Skeletal muscle tissue (tissue), 4 donors: ENCODE results near the gene ENO3. TPM values are rescaled to one million over a fixed set of nuclear protein-coding genes. Genes with fewer than 3 reads are reported as not detected.

ENCODE experiments used
- H3K27ac ChIP-seq: one replicate; pipeline ENCODE4 v1.7.0; 2013; ENCODE audit warnings: mild to moderate bottlenecking, low read depth, low read length, inconsistent platforms
- H3K27me3 ChIP-seq, 3 donors: one replicate each; pipeline ENCODE4 v1.7.0; 2013; ENCODE audit warnings: low read length in 3 of 3; ENCODE audit not compliant: control insufficient read depth in 3 of 3, insufficient read depth in 3 of 3
- H3K36me3 ChIP-seq, 3 donors: one replicate each; pipeline ENCODE4 v1.7.0; 2013; ENCODE audit warnings: low read length in 3 of 3; ENCODE audit not compliant: control insufficient read depth in 3 of 3, insufficient read depth in 3 of 3
- H3K4me1 ChIP-seq, 3 donors: one replicate each; pipeline ENCODE4 v1.7.0; 2013; ENCODE audit warnings: low read length in 3 of 3, mild to moderate bottlenecking in 3 of 3; ENCODE audit not compliant: control insufficient read depth in 3 of 3, insufficient read depth in 3 of 3
- H3K4me3 ChIP-seq, 3 donors: one replicate each; pipeline ENCODE4 v1.7.0; 2013; ENCODE audit warnings: low read length in 3 of 3
- H3K9ac ChIP-seq, 3 donors: one replicate each; pipeline ENCODE4 v1.7.0; 2013; ENCODE audit warnings: low read length in 3 of 3, mild to moderate bottlenecking in 3 of 3, moderate library complexity in 2 of 3, low read depth in 1 of 3
- H3K9me3 ChIP-seq, 3 donors: one replicate each; pipeline ENCODE4 v1.7.0; 2013; ENCODE audit warnings: low read length in 3 of 3; ENCODE audit not compliant: control insufficient read depth in 3 of 3
- total RNA-seq: library from RNA; depleted of rRNA; stranded (reverse); fragments of >200 nt; gene quantifications from one replicate; pipeline ENCODE4 v1.2.3, GENCODE V29; 2014
- donor health status: Osteomylitis.

ENO3 gene
- total RNA-seq, 1 donor from 2014 or later = 2,880 TPM

GRCh38 chr17:4935650-4936049 is 15.3 kb upstream of the ENO3 start:
- peaks cover 19 to 34% (median 29%) of the 10 kb centered on the region in 3 donors for H3K36me3 ChIP-seq
- H3K27me3 ChIP-seq = no peaks in the 10 kb centered on the region
- peak overlapping the region in 1 of 3 donors; percentile 99 for H3K9ac ChIP-seq
- H3K4me3 ChIP-seq = no peak overlapping the region
- no peaks in the 10 kb centered on the region for H3K9me3 ChIP-seq
- H3K4me1 ChIP-seq = peaks cover 50 to 56% (median 54%) of the 10 kb centered on the region in 3 donors
- H3K27ac ChIP-seq = no peak overlapping the region

DNA sequence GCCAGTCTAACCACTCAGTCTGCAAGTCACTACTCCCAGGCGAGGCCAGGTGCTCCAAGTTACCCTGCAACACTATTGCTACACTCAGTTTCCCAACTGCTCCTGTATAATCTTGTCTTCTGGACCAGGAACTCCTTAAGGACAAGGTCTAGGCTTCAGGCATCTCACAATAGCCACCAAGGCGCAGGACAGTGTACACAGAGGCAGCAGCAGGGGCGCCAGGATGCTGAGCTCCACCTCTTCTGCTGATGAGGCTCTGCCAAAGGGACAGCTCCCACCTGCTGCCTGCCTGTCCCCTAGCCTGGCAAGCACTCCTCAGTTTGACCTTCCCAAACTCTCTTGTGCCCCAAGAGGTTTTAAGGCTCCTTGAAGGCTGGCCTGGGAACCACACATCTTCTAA is 14.5 kb upstream of the ENO3 start:
- H3K27ac ChIP-seq = peak overlapping the region; percentile 92
- peaks cover 19 to 32% (median 28%) of the 10 kb centered on the region in 3 donors for H3K36me3 ChIP-seq
- H3K9me3 ChIP-seq = no peaks in the 10 kb centered on the region
- H3K4me3 ChIP-seq = peak overlapping the region in 1 of 3 donors; percentile 41
- H3K9ac ChIP-seq = peak overlapping the region; percentile 3 to 99 (median 43)
- H3K4me1 ChIP-seq = peaks cover 58 to 64% (median 62%) of the 10 kb centered on the region in 3 donors
- H3K27me3 ChIP-seq = no peaks in the 10 kb centered on the region

GRCh38 chr17:4937553-4937952 is 13.4 kb upstream of the ENO3 start:
- Histone ChIP-seq H3K4me1 (peaks cover 62 to 71% (median 68%) of the 10 kb centered on the region in 3 donors), H3K27me3 (no peaks in the 10 kb centered on the region), H3K9ac (peak overlapping the region; percentile 43 to 99 (median 46)), H3K36me3 (peaks cover 27 to 40% (median 34%) of the 10 kb centered on the region in 3 donors), H3K9me3 (no peaks in the 10 kb centered on the region), H3K4me3 (no peak overlapping the region), H3K27ac (peak overlapping the region; percentile 92)

DNA sequence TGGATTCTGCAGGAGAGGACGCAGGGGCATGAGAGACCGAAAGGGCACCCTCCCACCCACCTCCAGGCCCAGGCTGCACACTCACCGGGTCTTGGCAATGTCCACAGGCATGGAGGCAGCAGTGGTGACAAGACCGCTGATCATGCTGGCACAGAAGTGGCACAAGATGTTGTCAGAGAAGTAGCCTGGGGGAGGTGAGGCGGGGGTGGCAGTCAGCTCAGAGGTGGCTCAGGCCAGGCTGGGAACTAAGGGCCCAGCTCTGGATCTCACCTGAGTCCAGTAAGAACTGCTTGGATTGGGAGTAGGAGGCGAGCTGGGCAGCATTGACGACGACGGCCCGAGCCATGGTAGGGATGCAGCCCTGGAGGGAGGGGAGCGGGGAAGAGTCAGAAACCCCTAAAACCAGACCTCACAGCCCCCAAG is 12.8 kb upstream of the ENO3 start:
- H3K9me3 ChIP-seq = no peaks in the 10 kb centered on the region
- peak overlapping the region; percentile 81 to 98 (median 91) for H3K4me3 ChIP-seq
- H3K4me1 ChIP-seq = peaks cover 62 to 76% (median 67%) of the 10 kb centered on the region in 3 donors
- peak overlapping the region; percentile 94 to 99 (median 98) for H3K9ac ChIP-seq
- H3K36me3 ChIP-seq = peaks cover 32 to 45% (median 39%) of the 10 kb centered on the region in 3 donors
- H3K27me3 ChIP-seq = no peaks in the 10 kb centered on the region
- H3K27ac ChIP-seq = peak overlapping the region; percentile 92

GRCh38 chr17:4938688-4939545 is 12.0 kb upstream of the ENO3 start:
- Histone ChIP-seq H3K4me1 (peaks cover 61 to 80% (median 69%) of the 10 kb centered on the region in 3 donors), H3K36me3 (peaks cover 40 to 53% (median 45%) of the 10 kb centered on the region in 3 donors)

DNA sequence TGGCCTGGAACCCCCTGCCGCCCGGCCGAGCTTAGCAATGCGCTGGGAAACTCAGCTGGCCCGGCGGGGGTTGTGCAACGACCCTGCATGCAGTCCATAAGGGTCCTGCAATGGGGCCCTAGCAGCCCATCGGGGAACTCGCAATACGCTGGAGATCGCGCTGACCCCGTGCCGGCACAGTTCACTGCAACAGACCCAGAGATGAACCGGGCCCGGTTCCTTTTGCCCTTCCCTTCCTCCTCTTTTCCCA is 11.4 kb upstream of the ENO3 start:
- peaks cover 45 to 58% (median 50%) of the 10 kb centered on the region in 3 donors for H3K36me3 ChIP-seq

More at GRCh38 chr17:4938688-4939545, 12.0 kb upstream of the ENO3 start:
- Histone ChIP-seq H3K27me3 (no peaks in the 10 kb centered on the region), H3K27ac (peak overlapping the region; percentile 92), H3K9ac (peak overlapping the region; percentile 94 to 99 (median 98)), H3K4me3 (peak overlapping the region; percentile 81 to 98 (median 91)), H3K9me3 (no peaks in the 10 kb centered on the region)

GRCh38 chr17:4939796-4940554 is 10.9 kb upstream of the ENO3 start, which contains the start of the genes RNF167 and SLC25A11:
Gene RNF167, plus strand, starts transcription at chr17:4940268. Its CDS starts 642 bp downstream, at chr17:4940910.
Gene SLC25A11, minus strand, starts transcription at chr17:4940046. Its CDS starts 136 bp downstream, at chr17:4939910.
- Histone ChIP-seq H3K9me3 (no peaks in the 10 kb centered on the region), H3K27ac (peak within 1 kb of the TSS; percentile 92), H3K27me3 (no peaks in the 10 kb centered on the region), H3K36me3 (peaks cover 50 to 63% (median 55%) of the 10 kb centered on the region in 3 donors), H3K9ac (peak within 1 kb of the TSS; percentile 94 to 99 (median 98)), H3K4me3 (peak within 1 kb of the TSS; percentile 81 to 98 (median 91)), H3K4me1 (peaks cover 56 to 79% (median 66%) of the 10 kb centered on the region in 3 donors)

More for the DNA sequence above, 11.4 kb upstream of the ENO3 start:
- Histone ChIP-seq H3K27ac (peak overlapping the region; percentile 92), H3K9me3 (no peaks in the 10 kb centered on the region), H3K4me1 (peaks cover 55 to 76% (median 65%) of the 10 kb centered on the region in 3 donors), H3K4me3 (peak overlapping the region; percentile 81 to 98 (median 91)), H3K27me3 (no peaks in the 10 kb centered on the region), H3K9ac (peak overlapping the region; percentile 94 to 99 (median 98))

DNA sequence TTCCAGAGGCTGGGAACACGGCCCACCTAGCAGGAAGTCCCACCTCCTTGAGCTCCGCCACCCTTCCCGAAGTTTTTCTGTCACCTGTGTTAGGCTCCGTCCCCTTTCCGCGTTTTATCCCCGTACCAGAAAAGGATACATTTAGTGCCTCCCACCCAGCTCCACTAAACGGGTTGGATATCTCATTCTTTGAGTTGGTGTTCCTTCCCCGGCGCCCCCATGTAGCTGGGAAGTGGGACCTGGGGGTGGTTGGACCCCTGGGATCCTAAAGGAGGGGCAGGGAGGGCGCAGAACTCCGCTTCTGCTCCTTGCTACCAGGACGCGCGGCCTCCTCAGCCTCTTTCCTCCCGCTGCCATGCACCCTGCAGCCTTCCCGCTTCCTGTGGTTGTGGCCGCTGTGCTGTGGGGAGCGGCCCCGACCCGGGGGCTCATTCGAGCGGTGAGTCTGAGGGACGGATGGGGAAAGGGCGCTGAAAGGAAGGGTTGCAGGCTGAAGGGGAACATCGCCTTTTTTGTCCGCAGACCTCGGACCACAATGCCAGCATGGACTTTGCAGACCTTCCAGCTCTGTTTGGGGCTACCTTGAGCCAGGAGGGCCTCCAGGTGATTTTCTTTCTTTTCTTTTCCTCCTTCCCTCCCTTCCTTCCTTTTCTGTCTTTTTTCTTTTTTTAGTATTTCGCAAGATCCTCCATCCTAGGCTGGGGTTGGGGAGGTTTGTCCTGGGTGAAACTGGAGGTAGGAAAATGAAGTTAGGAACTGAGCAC is 10.2 kb upstream of the ENO3 start:
- Histone ChIP-seq H3K9ac (peak overlapping the region; percentile 94 to 99 (median 98)), H3K9me3 (no peaks in the 10 kb centered on the region), H3K4me3 (peak overlapping the region; percentile 81 to 95 (median 91)), H3K27ac (peak overlapping the region; percentile 92), H3K4me1 (peaks cover 59 to 81% (median 68%) of the 10 kb centered on the region in 3 donors), H3K36me3 (peaks cover 54 to 67% (median 60%) of the 10 kb centered on the region in 3 donors), H3K27me3 (no peaks in the 10 kb centered on the region)

DNA sequence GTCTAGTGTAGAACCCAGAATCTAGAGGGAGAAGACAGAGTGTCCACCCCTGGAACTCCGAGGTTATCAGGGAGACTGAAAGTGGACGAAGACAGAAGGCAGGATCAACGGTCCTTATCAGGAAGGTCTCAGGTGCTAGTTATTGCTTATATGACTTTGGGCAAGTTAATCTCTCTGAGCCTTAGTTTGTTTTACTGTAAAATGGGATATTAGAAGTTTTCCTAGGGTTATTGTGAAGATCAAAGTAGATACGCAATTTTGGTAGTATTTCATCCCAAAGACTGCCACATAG is 9.7 kb upstream of the ENO3 start:
- peak overlapping the region; percentile 81 to 95 (median 91) for H3K4me3 ChIP-seq
- peak overlapping the region; percentile 92 for H3K27ac ChIP-seq
- peaks cover 59 to 81% (median 68%) of the 10 kb centered on the region in 3 donors for H3K4me1 ChIP-seq
- no peaks in the 10 kb centered on the region for H3K27me3 ChIP-seq
- no peaks in the 10 kb centered on the region for H3K9me3 ChIP-seq
- peak overlapping the region; percentile 94 to 99 (median 98) for H3K9ac ChIP-seq
- peaks cover 55 to 65% (median 59%) of the 10 kb centered on the region in 3 donors for H3K36me3 ChIP-seq
